GM11168 (cell line): Measurements from ENCODE around the gene CDKN3.
"Not testable (repeated sequence)": the region's sequence is repeated elsewhere in the genome, so short reads cannot be mapped to it uniquely, and the experiment has no call there.

Experiments used
- in situ Hi-C: fragments of 300-500 bp; cut with MboI; formaldehyde crosslinking; loops from one replicate; pipeline ENCODE4 v1.12.0; 2022; ENCODE audit warnings: low sequenced_read_pairs; ENCODE audit not compliant: unreplicated experiment

Gene CDKN3

DNA sequence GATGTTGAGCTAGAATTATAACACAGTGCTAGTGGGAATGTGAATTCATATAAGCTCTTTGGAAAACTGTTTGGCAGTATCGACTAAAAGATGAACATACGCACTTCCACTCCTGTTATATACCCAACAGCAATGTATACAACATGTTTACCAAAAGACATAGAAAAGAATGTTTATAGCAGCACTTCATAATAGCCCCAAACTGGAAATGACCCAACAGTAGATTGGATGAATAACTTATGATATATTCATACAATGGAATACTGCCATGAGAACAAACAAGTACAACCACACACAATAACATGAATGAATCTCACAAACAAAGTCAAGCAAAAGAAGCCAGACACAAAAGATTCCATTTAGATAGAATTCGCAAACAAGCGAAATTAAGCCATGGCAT is 28.5 kb upstream of the CDKN3 start:
- in situ Hi-C loops: no loop called here

DNA sequence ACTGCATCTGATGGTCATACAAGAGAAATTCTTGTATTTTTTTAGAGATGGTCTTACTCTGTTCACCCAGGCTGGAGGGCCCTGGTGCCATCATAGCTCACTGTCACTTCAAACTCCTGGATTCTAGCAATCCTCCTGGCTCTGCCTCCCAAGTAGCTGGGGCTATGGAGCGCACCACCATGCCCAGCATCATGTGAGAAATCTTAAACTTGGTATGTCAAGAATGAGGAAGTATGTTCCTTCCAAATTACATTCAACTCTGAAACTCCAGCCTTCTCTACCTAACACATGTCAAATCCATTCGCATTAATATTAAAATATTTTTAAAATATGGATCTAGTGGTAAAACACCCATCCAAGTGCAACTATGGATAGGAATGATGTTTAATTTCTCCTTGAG is 27.5 kb upstream of the CDKN3 start:
- in situ Hi-C loops: no loop called here

DNA sequence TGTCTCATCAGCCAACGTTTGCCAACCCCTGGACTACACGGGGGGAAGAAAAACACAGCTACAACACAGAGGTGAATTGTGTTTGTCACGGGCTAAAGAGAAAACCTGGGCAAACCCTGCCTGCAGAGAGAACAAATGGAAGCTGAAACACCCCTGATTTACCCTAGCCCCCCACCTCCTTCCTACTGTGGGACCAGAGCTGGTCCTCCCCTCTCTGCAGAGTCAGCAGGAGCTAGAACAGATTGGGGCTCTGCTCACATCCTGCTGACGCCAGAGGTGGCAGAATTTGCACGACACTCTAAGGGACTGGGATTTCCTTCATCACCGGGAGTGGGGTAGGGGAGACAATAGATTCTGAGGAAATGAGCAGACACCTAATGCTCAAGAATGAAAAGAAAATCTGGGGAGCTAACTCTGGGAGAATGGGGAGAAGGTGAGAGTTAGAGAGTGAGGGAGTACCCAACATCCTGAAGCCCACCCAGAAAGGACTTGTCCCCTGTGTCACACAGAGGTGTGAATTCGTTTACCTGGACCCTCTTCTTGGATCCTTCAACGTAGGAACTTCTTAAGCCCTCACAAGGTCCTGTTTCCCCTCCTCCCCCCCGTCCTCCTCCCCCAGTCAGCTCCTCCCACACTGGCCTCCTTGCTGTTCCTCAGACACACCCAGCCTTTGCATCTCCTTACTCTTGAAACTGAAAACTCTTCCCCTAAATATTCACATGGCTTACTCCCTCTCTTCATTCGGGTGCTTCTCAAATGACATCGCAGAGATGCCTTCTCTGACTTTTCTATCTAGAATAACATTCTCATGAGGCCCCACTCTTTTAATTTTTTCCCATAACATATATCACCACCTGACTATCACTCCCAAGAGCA is 26.2 kb upstream of the CDKN3 start:
- in situ Hi-C loops: no loop called here

DNA sequence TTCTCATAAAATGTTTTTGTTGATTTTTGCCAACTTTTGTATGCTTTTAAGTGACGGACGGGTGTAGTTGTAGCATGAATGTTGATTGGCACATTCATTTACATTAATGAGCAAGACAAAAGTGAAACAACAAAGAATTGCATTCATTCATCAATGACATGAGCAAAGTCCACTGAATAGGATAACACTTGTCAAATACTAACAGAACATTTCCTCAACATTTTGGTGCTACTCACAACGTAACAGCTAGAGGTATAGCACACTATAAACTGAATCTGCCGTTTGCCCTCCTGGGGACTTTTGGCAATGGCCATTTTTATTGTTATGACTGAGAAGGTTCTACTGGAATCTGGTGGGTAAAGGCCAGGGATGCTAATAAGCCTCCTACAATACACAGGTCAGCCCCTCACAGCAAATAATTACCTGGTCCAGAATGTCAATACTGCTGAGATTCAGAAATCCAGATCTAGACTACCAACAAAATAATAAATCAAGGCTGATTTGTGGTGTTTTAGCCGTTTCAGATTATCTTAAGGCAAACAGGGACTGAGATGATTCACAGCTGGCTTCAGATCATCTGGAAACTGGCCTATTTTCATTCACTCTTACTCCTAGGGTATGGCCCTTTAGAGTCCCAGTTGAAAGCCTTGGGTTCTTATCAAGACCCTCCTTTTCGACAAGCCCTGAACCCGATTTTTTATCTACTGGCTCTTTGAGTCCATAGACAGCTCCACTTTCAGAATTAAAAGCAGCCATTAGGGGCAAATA is 22.5 kb upstream of the CDKN3 start:
- in situ Hi-C loops: no loop called here

DNA sequence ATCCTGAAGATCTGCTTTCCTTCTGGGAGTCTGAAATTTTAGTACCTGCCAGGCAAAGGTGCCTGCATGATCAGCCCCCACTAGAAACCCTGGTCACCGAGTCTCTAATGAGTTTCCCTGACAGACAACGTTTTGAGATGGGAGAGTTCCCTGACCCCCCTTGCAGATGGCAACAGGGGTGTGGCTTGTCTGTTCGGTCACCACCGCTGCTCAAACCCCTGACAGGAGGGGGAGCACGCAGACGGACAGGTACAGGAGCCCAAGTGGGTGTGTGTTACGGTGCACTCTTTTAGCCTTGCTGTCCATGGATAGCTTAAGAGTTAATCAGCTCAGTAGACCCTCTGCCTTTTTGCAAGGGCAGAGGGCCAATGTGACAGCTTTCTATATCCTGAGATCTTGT is 19.3 kb upstream of the CDKN3 start:
- in situ Hi-C loops: no loop called here

DNA sequence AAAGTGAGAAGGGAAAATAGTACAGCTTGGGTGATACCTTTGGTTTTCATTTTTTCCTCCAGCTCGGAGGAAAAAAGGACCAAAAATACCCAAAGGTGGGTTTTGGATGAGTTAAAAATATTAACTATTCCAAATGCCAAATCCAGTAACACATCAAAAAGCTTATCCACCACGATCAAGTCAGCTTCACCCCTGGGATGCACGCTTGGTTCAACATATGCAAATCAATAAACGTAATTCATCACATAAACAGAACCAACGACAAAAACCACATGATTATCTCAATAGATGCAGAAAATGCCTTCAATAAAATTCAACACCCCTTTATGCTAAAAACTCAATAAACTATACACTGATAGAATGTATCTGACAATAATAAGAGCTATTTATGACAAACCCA is 17.9 kb upstream of the CDKN3 start:
- in situ Hi-C loops: not testable (repeated sequence)

DNA sequence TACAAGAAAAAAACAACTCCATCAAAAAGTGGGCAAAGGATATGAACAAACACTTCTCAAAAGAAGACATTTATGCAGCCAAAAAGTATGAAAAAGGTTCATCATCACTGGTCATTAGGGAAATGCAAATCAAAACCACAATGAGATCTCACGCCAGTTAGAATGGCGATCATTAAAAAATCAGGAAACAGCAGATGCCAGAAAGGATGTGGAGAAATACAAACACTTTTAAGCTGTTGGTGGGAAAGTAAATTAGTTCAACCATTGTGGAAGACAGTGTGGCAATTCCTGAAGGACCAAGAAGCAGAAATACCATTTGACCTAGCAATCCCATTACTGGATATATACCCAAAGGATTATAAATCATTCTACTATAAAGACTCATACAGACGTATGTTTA is 16.2 kb upstream of the CDKN3 start:
- in situ Hi-C loops: not testable (repeated sequence)

DNA sequence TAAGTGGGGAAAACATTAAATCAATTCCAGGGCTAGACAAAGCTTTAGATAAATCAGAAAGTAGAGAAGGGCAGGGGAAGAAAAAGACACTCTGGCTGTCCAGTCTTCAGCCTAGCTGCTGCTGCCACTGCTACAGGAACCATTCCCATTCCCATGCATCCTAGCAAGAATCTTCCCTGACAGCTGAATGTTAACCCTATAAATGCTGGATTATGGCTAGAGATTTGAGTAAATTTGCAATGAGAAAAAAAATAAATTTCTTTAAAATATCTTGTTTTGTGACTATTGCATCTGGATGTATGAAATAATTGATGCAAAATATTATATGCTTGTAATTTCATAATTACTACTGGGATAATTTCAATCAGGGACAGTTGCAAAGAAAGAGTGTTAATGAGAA is 15.0 kb upstream of the CDKN3 start:
- in situ Hi-C loops: no loop called here

DNA sequence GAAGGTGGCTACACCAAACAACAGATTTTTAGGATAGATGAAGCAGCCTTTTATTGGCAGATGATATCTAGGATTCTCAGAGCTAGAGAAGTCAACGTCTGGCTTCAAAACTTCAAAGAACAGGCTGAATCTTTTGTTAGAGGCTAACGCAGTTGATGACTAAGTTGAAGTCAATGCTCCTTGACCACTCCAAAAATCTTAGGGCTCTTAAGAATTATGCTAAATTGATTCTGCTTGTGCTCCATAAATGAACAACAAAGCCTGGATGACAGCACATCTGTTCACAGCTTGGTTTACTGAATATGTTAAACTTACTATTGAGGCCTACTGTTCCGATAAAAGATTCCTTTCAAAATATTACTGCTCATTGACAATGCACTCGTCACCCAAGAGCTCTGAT is 13.0 kb upstream of the CDKN3 start:
- in situ Hi-C loops: no loop called here

DNA sequence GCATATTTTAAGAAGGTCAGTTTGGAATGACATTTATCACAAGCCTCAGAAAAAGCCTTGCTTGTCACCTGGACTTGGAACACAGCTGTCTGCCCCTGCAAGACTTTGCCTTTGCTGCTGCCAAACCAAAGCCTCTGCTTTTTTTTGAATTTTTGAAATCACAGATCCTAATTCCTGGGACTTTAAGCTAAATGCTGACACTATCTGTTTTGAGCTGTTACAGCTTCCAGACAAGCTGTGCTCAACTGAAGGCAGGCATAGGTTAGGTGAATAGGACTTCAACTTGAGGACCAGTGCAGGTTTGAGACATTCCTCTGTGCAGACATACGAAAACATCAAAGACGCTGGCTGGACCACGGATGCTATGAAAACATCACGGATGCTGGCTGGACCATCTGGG is 11.3 kb upstream of the CDKN3 start:
- in situ Hi-C loops: no loop called here

DNA sequence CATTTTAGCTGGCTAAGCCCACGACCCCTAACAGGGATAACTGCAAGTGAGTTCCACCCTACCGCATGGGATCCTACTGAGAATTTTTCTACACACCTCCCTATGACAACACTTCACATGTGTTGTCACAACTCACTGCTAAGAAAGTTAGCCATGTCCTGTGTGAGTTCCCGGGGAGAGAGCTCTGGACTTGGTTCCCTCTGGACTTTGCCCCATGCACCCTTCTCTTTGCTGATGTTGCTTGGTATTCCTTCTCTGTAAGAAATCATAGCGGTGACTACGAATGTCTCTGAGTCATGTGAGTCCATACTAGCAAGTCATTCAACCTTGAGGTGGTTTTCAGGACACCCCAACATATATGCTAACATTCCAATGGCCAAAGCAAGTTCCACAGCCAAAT is 9.5 kb upstream of the CDKN3 start:
- in situ Hi-C loops: no loop called here

DNA sequence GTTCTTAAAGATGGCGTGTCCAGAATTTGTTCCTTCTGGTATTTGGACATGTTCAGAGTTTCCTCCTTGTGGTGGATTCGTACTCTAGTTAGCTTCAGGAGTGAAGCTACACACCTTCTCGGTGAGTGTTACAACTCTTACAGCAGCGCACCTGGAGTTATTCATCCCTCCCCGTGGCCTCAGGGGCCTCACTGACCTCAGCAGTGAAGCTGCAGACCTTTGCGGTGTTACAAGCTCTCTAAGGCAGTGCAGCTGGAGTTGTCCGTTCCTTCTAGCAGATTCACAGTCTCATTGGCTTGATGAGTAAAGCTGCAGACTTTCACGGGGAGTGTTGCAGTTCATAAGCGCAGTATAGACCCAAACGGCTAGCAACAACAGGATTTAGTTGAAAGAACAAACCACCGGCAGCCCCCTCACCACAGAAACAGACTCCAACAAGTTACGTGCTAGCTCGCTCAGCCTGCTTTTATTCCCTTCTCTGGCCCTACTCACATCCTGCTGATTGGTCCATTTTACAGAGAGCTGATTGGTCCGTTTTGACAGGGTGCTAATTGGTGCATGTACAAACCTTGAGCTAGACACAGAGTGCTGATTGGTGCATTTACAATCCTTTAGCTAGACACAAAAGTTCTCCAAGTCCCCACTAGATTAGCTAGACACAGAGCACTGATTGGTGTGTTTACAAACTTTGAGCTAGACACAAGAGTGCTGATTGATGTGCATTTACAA is 4.5 kb upstream of the CDKN3 start:
- in situ Hi-C loops: no loop called here

DNA sequence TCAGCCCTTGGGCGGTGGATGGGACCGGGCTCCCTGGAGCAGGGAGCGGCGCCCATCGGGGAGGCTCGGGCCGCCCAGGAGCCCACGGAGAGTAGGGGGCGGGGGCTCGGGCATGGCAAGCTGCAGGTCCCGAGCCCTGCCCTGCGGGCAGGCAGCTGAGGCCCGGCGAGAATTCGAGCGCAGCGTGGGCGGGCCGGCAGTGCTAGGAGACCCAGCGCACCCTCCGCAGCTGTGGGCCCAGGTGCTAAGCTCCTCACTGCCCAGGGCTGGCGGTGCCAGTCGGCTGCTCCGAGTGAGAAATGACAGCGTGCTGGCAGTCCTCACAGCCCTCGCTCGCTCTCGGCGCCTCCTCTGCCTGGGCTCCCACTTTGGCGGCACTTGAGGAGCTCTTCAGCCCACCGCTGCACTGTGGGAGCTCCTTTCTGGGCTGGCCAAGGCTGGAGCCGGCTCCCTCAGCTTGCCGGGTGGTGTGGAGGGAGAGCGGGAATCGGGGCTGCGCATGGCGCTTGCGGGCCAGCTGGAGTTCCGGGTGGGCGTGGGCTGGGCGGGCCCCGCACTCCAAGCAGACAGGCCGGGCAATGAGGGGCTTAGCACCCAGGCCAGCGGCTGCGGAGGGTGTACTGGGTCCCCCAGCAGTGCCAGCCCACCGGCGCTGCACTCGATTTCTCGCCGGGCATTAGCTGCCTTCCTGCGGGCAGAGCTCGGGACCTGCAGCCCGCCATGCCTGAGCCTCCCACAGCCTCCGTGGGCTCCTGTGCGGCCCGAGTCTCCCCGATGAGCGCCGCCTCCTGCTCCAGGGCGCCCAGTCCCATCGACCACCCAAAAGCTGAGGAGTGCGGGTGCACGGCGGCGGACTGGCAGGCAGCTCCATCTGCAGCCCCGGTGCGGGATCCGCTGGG is 3.6 kb upstream of the CDKN3 start:
- in situ Hi-C loops: not testable (repeated sequence)

DNA sequence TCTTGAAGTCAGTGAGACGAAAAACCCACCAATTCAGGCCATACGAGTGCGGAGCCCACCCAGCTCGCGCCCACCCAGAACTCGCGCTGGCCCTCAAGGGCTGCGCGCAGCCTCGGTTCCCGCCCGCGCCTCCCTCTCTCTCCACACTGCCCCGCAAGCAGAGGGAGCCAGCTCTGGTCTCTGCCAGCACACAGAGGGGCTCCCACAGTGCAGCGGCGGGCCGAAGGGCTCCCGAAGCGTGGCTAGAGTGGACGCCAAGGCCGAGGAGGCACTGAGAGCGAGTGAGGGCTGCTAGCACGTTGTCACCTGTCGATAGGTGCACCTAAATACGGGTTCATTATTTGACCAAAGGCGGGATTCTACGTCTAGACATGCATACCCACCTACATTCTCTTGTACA is 2.2 kb upstream of the CDKN3 start:
- in situ Hi-C loops: no loop called here

DNA sequence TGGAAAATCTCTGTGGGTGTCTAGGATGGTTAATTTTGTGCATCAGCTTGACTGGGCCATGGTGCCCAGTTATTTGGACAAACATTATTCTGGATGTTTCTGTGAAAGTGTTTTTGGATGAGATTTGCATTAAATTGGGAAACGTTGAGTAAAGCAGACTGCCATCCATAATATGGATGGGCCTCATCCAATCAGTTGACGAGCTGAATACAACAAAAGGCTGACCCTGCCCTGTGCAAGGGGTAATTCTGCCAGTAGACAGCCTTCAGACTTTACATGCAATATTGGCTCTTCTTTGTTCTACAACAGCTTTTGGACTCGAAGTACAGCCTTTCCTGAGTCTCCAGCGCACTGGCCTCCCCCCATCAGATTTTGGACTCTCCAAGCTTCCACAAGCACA is 1.5 kb upstream of the CDKN3 start:
- in situ Hi-C loops: no loop called here

DNA sequence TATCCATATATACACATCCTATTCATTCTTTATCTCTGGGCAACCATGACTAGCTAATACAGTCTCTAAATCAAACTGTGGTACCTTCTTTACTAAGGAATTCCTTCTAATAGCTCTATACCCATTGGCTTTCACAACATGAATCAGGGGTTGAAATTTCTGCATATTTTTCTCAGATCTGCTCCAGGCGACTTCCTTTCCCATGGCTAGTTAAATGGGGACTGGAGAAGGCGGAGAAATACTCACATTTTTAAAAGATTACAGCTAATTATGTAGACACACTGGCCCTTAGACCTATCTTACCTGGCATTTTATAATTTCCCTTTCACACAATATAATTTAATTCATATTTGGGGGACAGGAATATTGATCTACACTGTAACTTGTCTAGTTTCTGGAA is 1.1 kb upstream of the CDKN3 start:
- in situ Hi-C loops: no loop called here

DNA sequence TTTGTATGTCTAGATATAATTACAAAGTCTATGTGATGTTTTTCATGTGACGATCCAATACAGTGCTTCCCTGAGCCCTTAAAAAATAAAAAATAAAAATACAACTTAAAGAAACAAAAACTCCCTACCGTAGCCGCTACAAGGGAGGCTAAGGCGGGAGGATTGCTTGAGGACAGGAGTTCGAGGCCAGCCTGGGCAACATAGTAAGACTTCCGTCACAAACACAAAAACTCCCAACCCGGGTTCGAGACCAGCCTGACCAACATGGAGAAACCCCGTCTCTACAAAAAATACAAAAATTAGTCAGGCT is 669 bp upstream of the CDKN3 start:
- in situ Hi-C loops: no loop called here

DNA sequence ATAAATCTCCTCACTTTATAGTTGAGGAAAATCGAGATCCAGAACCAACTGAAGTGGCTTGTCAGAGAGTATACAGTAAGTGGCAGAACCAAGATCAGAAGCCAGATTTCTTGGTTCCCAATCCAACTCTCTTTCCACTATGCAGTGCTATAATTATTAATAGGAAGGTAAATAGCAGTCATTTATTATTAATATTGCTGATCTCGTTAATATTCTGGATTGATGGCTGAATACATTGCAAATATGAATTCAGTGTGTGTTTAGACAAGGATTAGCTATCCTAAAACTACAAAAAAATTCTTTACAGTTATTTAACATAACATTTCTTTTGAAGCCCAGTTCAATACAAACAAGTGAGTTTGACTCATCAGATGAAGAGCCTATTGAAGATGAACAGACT is 2.8 kb downstream of the CDKN3 start:
- in situ Hi-C loops: no loop called here

DNA sequence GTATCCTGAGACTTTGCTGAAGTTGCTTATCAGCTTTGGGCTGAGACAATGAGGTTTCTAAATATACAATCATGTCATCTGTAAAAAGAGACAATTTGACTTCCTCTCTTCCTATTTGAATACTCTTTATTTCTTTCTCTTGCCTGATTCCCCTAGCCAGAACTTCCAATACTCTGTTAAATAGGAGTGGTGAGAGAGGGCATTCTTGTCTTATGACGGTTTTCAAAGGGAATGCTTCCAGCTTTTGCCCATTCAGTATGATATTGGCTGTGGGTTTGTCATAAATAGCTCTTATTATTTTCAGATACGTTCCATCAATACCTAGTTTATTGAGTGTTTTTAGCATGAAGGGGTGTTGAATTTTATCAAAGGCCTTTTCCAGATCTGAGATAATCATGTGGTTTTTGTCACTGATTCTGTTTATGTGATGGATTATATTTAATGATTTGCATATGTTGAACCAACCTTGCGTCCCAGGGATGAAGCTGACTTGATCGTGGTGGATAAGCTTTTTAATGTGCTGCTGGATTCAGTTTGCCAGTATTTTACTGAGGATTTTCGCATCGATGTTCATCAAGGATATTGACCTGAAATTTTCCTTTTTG is 6.7 kb downstream of the CDKN3 start:
- in situ Hi-C loops: not testable (repeated sequence)

DNA sequence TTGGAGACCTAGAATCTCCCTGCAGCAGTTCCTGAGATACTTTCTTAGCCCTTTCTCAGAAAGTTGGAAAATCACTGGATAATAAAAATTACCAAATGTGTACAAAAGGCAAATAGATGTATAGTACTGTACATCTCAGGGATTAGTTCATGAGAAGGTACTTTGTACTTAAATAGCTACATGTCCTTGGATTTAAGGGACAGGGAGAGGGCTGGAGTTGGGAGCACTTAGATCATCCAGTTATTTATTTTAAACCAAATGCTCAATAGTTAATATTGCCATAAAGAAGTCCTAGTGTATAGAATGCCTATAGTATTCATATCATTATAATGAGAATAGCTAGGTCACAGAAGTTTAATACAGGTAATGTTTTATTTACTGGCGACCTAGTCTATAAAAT is 13.4 kb downstream of the CDKN3 start:
- in situ Hi-C loops: no loop called here
